Stimulated activated CD4-positive, alpha-beta T cell treated with anti-CD3 and anti-CD28 coated beads, Interleukin-1b, Interleukin-23, amount 100 ng/mL, for 4 hours (primary cell): ENCODE measurements around the gene MAML2.
"Not testable (repeated sequence)": the region's sequence is repeated elsewhere in the genome, so short reads cannot be mapped to it uniquely, and the experiment has no call there.

Source experiments
- DNase-seq, 2 donors: peaks; one replicate each; pipeline ENCODE4 v3.0.0-alpha.2; 2020; ENCODE audit warnings: low read depth in 2 of 2

The MAML2 gene

DNA sequence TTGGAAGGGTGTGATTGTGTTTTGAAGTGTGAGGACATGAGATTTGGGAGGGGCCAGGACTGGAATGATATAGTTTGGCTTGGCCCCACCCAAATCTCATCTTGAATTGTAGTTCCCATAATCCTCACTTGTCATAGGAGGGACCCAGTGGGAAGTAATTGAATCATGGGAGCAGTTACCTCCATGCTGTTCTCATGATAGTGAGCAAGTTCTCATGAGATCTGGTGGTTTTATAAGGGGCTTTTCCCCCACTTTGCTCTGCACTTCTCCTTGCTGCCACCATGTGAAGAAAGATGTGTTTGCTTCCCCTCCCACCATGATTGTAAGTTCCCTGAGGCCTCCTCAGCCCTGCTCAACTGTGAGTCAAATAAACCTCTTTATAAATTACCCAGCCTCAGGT, 71.6 kb downstream of the MAML2 start:
- DNase-seq: not testable (repeated sequence)

DNA sequence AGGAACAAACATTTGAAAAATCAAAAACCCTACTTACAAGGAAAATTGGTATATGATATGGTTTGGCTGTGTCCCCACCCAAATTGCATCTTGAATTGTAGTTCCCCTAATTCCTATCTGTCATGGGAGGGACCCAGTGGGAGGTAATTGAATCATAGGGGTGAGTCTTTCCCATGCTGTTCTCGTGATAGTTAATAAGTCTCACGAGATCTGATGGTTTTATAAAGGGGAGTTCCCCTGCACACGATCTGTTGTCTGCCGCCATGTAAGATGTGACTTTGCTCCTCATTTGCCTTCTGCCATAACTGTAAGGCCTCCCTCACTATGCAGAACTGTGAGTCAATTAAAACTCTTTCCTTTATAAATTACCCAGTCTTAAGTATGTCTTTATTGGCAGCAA, 74.5 kb downstream of the MAML2 start:
- DNase-seq: not testable (repeated sequence)

DNA sequence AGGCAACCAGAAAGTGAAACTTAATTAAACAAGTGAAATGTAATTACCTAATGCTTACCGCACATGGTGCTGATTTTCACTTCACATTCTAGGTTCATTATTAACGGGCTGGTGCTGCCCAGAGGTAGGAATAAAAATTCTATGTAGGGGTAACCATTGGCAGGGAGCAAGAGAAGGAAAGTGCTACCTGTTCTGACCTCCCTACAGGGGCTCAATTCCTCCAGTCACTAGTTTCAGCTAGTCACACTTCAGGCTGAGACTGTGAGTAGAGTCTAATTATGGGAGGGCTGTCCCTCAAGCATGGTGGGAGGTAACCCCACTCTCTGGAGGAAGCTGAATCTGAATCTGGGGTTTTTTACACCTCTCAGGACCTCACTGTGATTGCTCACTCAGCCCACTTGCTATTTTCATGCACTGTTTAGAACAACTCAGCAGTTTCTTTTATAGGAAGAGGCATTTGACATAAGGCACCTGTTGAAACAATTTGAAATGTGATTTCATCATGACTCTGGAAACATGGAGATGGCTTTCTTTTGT, 75.4 kb downstream of the MAML2 start:
- DNase-seq: peak; percentile 10 to 46

DNA sequence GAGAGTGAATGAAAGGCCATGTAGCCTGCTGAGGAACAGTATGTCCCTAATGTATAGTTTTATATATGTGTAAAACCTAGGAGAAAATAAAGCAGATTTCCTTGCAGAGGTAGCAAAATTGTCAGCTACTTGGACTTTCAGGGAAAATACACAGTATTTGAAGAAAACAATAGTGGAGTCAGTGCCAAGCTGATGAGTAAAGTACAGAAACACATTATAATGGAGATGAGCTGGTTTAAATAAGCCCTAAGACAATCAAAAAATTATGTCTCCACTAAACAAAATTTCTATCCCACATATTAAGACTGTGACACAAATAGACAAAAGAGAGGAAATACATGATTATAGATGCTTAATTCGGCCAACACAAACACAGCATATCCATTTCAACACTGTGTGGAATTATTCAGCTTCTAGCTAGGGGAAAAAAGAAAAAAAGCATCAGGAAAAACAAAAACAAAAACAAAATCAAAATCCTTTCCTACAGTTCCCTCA, 75.9 kb downstream of the MAML2 start:
- DNase-seq: no peak

DNA sequence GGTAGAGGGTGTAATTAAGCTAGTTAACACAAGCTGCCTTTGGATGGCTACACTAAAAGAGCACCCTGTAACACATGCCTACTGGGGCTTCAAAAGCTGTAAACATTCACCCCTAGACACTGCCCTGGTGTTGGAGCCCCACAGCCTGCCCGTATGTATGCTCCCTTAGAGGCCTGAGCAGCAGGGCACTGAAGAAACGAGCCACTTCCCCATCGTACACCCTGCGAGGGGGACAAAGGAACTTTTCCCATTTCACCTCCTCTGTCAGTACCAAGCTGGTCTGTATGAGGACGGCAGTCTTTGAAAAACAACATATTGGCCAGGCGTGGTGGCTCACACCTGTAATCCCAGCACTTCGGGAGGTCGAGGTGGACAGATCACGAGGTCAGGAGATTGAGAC, 77.0 kb downstream of the MAML2 start:
- no peak for DNase-seq

DNA sequence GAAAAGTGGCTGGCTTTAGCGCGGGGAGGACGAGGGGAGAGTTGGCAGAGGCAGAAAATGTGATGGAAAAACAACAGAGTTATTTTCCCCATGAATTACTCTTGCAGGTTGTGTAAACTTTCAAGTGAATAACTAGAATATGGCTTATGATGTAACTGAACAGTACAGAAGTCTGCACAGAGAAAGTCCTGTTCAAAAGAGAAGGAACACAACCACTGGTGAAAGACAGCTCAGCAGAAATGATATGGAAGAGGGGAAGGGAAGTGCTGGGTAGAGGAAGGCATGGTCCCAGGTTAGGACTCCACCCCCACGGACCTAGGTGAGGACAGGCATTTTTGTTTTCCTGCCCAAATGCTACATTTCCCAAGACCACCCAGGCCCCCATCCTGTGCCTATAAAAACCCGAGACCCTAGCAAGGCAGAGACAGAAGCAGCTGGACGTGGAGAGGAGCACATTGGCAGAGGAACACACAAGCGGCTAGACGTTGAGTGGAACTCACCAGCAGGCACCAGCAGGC, 77.7 kb downstream of the MAML2 start:
- DNase-seq: no peak

DNA sequence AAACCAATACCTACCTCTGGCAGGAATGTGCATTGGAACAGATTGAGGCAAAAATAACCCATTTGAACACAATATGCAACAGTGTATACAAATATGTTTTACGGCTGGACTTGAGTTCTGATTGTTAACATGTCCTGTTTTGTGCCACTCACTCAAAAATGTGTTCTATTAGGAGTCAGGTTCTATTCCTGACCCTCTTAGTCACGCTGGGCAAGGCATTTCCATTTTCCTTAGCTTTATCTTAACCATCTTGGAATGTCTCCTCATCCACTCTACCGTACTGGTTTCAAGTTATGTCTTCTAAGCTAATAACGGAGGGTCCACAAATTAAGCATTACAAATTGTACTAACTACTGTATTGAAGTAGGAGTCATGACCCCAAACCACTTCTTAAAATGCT, 78.6 kb downstream of the MAML2 start:
- DNase-seq: no peak

DNA sequence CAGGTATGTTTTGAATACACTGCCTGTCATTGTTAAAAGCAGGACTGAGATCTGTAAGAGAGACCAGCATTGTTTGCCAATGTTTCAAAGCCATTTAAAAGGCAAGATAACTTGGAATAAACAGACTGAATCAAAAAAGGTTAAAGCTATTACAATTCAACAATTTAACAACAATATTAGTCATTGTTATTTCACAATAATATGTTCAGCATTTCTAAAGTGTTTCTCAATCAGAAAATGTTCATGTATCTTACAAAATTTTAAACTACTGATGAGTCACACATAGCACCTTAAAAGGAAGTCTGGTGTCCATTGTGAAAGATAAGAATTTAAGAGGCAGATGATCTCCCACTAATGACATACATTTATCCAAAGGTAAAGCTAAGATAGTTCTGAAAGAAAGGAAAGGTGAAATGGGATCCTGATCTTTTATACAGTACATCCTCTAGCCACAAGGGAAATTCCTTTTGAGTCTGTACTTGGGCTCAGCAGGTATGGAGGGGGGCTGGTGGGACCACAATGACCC, 79.7 kb downstream of the MAML2 start:
- no peak for DNase-seq

DNA sequence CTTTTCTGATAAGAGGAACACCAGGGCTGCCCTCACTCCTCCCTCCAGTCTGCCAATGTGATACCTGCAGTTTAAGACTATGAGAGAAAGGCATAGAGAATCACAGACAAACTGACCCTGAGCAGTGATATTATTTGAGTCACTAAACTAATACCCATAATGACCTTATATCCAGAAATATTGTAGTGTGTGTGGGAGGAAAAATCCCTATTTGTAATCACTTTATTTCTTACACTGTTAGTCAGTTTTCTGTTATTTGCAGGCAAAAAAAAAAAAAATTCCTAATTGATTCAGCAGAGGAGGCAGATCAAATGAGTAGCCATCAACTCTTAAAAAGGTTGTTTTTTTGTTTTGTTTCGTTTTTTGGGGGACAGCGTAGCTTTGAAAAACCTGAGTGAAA, 82.5 kb downstream of the MAML2 start:
- DNase-seq: no peak

DNA sequence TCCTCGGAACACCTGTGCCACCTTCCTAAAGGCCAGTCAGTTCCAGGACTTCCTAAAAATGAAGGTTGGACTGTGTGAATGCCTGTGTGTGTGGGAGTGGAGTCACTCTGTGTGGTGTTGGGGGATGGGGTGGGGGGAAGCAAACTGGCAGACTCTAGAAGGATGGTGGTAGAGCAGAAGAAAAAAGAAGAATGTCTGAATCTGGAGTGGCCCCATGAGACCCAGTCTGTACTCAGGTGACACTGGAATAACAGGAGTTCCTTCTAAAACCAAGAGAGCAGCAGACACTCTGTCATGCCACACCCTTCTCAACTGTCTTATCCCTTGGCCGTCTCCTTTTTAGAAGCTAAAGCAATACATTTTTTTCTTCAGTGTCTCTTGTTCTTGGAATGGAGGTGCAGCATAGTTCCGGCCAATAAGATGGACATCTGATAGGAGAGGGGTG, 82.9 kb downstream of the MAML2 start:
- DNase-seq: no peak

DNA sequence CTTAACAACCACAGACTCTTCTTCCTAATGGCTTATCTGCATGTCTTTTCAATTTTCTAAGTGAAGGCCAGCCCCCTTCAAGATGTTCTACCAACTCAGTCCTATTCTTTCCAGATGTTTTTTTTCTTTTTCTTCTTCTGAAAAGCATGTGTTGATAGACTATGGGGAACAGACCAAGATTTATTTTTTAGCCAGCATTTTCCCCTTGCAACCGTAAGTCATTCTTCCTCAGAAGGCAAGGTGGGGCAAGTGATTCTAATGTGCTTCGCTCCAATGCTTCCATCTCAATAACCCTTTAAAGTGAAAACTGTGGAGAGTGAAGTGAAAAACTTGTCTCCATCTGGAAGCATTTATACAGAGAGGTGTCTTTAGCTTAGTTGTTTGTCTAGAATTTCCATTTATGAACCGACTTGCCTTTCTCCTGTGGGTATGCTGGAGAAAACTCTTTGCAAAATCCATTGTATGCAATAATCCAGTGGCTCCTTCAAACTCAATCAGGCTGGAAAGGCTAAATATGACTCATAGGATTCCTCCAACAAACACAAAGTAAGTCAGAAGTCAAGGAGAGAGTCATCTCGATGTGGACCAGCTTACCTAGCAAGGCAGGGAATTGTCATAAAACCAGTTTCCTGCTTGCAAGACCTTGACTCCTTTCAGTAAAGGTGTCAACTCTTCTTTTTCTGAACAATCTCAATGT, 83.7 kb downstream of the MAML2 start:
- DNase-seq: no peak

DNA sequence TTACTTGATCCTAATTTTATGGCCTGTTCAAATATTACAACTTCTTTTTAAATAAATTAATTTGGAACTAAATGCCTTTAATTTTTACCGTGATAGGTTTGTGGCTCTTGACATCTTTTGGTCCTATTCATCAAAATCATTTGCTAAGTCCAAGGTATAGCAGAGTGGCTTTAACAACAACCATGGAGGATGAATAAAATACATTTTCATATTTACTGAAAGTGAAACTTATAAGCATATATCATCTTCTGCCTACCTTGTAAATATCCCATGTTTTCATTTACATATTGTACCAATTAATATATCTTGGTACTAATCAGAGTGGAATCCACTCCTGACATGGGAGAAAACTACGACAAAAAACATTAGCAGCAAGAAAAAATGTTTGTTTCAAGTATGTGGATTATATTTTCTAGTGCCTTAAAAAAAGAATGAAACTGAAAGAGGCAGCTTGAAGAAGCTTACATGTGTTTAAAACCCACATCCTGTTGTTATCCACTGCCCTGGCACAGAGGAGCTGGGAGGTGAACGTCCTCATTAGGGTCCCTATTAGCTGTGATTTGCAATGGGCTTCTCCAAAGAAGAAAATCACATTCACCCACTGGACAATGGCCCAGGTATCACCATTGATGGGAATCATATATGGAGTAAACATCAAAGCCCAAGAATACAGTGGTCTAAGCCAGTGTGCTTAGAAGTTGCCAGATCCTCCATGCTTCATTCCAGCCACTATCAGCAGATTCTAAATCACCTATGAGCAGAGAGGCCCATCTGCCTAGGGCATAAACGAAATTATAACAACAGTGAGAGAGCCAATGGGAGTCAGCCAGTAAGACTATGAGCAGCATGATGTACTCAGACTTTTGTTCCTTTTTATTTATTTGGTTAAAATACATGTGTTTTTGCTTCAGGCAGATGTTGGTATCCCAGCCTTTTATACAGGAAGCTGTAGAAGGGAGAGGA, 84.7 kb downstream of the MAML2 start:
- no peak for DNase-seq

DNA sequence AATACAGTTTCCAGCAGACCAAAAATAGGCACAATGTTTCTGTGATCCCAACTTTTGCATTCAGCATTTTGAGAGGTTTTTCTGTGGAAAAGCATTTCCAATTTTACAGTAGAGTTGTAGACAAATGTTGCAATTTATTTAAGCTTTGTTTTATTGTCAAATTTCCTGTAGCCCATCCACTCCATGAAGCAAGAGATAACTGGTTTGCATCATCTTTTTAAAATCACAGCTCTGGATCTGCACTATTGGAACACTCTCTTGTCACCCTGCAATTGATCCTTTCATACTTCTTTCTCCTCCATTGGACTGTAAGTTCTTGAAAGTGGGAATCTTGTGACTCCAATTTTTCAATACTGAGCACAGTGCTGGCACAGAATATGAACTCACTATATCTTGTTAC, 86.0 kb downstream of the MAML2 start:
- no peak for DNase-seq

DNA sequence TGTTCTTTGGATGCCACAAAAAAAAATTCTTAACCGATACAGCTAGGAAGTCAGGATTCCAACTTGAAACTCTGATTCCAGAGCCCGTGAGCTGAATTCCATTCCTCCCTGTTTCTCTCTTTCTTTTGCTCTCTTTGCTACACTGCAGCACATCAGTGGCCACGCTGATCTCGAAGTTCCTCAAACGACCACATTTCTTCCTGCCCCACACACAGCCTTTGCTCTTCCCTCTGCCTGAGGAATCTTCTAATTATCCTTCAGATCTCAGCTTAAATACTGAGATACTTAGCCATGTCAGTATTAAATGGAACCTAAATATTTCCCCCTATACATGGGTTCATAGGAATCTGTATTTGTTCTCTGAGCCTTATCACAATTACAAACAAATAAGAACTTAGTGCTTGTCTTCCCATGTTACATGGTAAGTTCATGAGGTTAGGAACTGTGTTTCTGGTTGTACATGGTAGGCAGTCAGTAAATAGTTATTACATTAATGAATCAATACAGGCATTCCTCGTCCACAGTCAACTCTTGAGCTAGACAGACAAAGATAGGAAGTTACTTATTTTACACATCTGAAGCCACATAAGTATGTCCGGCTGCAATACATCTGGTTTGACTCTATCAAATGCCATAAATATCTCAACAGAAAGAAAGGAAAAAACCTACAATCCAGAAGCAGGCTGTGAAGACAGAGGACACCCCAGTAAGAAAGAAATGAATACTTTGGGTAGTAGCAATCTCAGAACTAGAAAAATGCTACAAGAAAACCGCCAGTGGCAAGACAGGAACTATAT, 86.6 kb downstream of the MAML2 start:
- no peak for DNase-seq

DNA sequence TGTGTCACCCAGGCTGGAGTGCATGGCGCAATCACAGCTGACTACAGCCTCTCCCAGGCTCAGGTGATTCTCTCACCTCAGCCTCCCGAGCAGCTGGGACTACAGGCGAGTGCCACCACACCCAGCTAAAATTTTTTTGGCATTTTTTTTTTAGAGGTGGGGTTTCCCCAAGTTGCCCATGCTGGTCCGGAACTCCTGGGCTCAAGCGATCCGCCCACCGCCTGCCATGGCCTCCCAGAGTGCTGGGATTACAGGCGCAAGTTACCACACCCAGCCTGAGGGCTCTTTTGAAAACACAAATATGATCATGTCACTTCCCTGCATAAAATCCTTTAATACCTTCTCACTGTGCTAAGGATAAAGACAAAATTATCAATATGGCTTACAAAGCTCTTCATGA, 88.1 kb downstream of the MAML2 start:
- DNase-seq: no peak

DNA sequence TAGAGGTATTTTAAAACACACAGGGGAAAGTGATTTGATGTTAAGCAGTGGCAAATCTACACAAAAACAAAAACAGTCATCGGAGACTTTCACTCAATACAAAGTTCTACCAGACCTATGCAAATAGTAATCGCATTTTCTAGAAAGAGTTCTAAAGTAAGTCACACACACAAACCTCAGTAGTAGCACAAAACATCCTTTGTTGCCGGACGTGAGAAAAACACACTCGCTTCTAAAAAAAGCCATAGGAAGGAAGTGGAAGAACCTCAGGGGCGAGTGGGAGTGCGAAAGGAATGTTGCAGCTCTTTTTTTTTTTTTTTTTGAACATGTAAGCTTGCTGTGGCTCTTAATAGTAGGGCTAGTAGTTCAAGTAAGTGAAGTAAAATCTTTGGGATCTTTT, 88.9 kb downstream of the MAML2 start:
- DNase-seq: no peak

DNA sequence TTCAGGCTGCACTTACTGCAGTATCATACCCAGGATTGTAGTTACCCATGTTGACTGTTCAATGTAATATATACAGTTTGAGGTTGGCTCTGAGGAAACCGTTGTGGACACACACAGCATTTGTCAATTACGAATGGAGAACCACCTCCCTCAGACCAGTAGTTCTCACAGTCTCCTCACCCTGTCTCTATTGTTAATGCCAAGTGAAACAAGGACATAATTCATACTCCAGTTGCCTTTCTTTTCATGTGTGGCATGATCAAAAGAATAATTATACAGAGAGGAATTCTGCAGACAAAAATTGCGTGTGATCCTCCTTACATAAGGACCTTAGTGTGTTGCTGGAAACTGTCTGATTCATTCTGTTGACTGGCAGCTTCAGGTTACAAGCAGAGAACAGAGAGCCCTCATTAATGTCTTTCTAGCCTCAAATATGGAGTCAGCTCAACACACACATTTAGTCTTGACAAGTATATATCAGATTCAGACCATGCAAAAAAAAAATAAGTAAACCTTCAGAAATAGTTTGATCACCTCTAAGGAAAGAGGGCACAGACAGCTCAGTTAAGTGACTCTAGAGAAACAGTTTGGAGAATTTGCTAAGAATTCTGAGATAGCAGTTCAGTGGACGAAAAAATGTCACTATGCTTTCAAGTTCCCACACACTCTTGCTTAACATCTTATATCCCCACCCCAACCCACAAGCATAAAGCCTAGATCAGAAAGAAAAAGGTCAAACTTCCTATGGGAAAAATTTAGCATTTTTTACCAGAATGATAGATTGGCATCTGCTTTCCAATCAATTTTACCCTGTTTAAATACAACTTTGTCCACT, 96.1 kb downstream of the MAML2 start:
- DNase-seq: no peak

DNA sequence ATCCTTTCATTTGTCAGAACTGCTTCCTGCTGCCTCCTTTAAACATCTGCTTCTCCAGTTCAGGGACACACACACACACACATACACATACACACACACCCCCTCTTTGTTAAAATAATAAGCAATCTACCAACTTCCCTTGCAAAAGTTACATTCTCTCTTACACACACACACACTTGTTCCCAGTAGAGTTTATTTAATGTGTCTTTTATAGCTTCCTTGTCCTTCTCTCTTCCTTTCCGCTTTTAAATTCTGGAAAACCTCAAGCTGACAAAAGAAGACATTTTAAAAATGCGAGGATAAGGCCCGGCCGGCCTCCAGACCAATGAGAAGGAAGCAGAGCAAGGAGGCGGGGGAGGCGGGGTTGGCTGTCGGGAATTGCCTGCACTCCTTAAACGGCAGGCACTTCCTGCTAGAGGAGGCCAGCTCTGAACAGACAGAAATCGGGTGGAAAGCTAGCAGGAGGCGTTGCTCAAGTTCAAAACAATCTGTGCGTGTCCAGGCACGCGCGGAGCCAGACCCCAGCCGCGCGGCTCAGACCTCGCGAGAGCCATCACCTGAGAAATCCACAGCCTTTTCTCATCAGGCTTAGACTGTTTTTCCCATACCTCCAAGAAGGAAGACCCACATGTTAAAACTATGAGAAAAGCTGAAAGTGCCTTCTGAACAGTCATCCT, 99.9 kb downstream of the MAML2 start:
- peak; percentile 50 to 57 for DNase-seq

DNA sequence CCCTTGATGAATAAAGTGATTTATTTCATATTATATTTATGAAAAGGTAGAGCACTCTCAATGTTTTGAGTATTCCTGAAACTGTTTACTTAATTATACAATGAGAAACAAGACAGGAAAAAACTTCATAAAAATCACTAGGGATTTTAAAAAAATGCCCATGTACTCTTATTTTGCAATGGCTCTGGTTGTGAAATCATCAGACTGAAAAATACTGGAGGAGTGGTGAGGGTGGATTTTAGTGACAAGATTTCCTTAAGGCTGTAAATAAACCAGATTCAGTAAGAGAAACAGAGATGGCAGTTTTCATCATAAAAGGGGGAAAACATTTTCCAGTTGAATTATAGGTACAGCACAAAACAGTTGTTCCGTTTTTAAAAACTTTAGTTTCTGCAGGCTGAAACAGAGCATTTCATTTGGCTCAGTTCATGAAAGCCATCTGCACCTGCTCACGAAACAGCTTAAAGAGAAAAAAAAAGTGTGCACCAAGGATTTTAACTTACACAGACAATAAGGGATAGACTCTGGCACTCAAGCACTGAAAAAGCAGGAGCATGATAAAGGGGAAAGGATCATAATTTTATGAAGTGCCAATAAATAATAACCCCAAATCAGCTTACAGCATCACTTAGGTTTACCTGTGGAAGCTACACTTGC, 100.7 kb downstream of the MAML2 start:
- DNase-seq: no peak
